GM12873 (cell line): ENCODE results near the gene RNASEH2A.

Source experiments
- CTCF ChIP-seq: IDR thresholded peaks from 2 replicates; pipeline ENCODE4 v1.5.1; 2012; ENCODE audit warnings: low read depth, mild to moderate bottlenecking, moderate library complexity, low read length, control low read depth; ENCODE audit not compliant: insufficient read depth; ENCODE audit errors: missing control alignments

Gene RNASEH2A

GRCh38 chr19:12840091-12841079 is 34.0 kb downstream of the RNASEH2A start:
- TF ChIP-seq CTCF: no peak

GRCh38 chr19:12841094-12841493 is 34.7 kb downstream of the RNASEH2A start:
- no peak for TF ChIP-seq CTCF

GRCh38 chr19:12842511-12842910 is 36.1 kb downstream of the RNASEH2A start:
- no peak for TF ChIP-seq CTCF

- no peak for TF ChIP-seq CTCF
Observed at GRCh38 chr19:12843328-12843727, 36.9 kb downstream of the RNASEH2A start.

GRCh38 chr19:12843999-12844732 is 37.8 kb downstream of the RNASEH2A start:
- TF ChIP-seq CTCF: no peak

GRCh38 chr19:12847159-12848139 is 41.1 kb downstream of the RNASEH2A start:
- peak; percentile 99 for TF ChIP-seq CTCF
